ENCODE measurements around the gene ATG14. TPM values are rescaled to one million over a fixed set of nuclear protein-coding genes. Genes with fewer than 3 reads are reported as not detected.

Gene ATG14
- total RNA-seq, 1 donor from 2014 or later = 28.8 TPM

DNA sequence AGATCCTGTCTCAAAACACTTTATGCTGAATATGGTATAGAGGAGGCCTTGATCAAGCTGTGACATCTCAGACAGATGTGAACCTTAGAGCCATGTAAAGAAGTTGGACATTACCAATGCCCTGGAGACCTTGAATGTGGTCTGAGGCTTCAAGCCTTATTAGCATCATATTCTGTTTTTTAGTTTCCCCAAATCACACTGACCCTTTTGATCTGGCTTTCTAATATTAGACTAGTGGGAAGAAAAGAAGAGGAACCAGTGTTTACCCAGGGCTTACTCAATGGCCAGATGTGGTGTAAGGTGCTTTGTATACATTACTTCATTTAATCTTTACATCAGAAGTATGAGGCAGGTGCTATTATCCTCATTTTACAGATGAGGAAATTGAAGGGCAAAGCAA is 39.4 kb upstream of the ATG14 start:
- no peak overlapping the region for H2AFZ ChIP-seq (replicated peaks)
- no peak overlapping the region for H3K4me3 ChIP-seq
- DNase-seq (ENCODE audit: low spot score) = no peak
- no peak overlapping the region for H3K4me2 ChIP-seq
- no peaks in the 10 kb centered on the region for H4K20me1 ChIP-seq (ENCODE audit: low read depth)
- H3K27me3 ChIP-seq = no peaks in the 10 kb centered on the region
- H3K79me2 ChIP-seq (ENCODE audit: low read depth) = no peaks in the 10 kb centered on the region
- no peaks in the 10 kb centered on the region for H3K27me3 Mint-ChIP-seq (ENCODE audit: insufficient read depth, low read depth)
- H3K9me3 Mint-ChIP-seq = no peaks in the 10 kb centered on the region
- peaks cover 12% of the 10 kb centered on the region for H3K4me1 ChIP-seq
- H3K4me3 Mint-ChIP-seq = no peak overlapping the region
- no peaks in the 10 kb centered on the region for H3K9me3 ChIP-seq (ENCODE audit: low read depth)
- H3K36me3 Mint-ChIP-seq = peaks cover 1% of the 10 kb centered on the region
- no peaks in the 10 kb centered on the region for H3K36me3 ChIP-seq
- no peak overlapping the region for H3K27ac Mint-ChIP-seq
- H3K9ac ChIP-seq = no peak overlapping the region
- no peak overlapping the region for H3K27ac ChIP-seq
- peaks cover 34% of the 10 kb centered on the region for H3K4me1 Mint-ChIP-seq
- peaks cover 5% of the 10 kb centered on the region for H3F3A ChIP-seq (ENCODE audit: low read depth)
- no peak for TF ChIP-seq EZH2phosphoT487 (IDR thresholded peaks at IDR 0.05)
- TF ChIP-seq, protein P1, sequence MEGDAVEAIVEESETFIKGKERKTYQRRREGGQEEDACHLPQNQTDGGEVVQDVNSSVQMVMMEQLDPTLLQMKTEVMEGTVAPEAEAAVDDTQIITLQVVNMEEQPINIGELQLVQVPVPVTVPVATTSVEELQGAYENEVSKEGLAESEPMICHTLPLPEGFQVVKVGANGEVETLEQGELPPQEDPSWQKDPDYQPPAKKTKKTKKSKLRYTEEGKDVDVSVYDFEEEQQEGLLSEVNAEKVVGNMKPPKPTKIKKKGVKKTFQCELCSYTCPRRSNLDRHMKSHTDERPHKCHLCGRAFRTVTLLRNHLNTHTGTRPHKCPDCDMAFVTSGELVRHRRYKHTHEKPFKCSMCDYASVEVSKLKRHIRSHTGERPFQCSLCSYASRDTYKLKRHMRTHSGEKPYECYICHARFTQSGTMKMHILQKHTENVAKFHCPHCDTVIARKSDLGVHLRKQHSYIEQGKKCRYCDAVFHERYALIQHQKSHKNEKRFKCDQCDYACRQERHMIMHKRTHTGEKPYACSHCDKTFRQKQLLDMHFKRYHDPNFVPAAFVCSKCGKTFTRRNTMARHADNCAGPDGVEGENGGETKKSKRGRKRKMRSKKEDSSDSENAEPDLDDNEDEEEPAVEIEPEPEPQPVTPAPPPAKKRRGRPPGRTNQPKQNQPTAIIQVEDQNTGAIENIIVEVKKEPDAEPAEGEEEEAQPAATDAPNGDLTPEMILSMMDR (IDR thresholded peaks at IDR 0.05) = no peak
- TF ChIP-seq EZH2 (IDR thresholded peaks at IDR 0.05) = no peak

DNA sequence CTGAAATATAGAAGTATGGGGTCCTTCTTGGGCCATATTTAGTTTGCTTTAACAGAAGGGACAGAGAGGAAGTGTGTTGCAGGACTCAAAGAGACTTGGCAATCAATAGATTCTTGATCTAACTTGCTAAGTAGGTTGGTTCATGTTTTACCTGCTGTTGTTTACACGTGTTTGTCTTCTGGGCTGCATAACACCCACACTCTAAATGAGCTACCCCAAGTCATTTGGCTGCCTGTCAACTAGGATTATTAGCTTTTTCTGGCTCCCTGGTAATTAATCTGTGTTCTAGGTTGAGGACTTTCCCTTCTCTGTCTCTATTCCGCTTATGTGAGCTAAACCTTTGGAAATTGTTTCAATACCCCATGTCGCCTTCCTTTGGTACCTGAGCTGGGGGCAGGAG is 38.9 kb upstream of the ATG14 start:
- no peak overlapping the region for H3K4me3 Mint-ChIP-seq

DNA sequence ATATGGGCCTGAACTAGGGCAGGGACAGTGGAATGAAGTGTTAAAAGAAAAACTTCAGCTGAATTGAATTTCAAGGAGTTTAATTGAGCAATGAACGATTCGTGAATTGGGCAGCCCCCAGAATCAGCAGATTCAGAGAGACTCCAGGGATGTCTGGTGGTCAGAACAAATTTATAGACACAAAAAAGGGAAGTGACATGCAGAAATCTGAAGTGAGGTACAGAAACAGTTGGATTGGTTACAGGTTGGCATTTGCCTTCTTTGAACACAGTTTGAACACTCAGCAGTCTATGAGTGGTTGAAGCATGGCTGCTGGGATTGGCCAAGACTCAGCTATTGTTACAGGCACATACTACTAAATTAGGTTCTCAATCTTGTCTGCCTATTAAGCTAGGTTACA is 38.5 kb upstream of the ATG14 start:
- peaks cover 5% of the 10 kb centered on the region for H3F3A ChIP-seq (ENCODE audit: low read depth)
- no peaks in the 10 kb centered on the region for H3K27me3 Mint-ChIP-seq (ENCODE audit: insufficient read depth, low read depth)
- H2AFZ ChIP-seq (replicated peaks) = no peak overlapping the region
- H3K9me3 ChIP-seq (ENCODE audit: low read depth) = no peaks in the 10 kb centered on the region
- no peaks in the 10 kb centered on the region for H3K9me3 Mint-ChIP-seq
- no peak for DNase-seq (ENCODE audit: low spot score)
- no peaks in the 10 kb centered on the region for H3K27me3 ChIP-seq
- H3K9ac ChIP-seq = no peak overlapping the region
- no peak overlapping the region for H3K4me2 ChIP-seq
- H3K4me3 Mint-ChIP-seq = no peak overlapping the region
- no peaks in the 10 kb centered on the region for H3K36me3 Mint-ChIP-seq
- TF ChIP-seq, protein P1 (IDR thresholded peaks at IDR 0.05) = no peak
- no peak for TF ChIP-seq EZH2 (IDR thresholded peaks at IDR 0.05)
- TF ChIP-seq EZH2phosphoT487 (IDR thresholded peaks at IDR 0.05) = no peak
- no peaks in the 10 kb centered on the region for H3K79me2 ChIP-seq (ENCODE audit: low read depth)
- no peak overlapping the region for H3K4me3 ChIP-seq
- no peak overlapping the region for H3K27ac ChIP-seq
- H3K36me3 ChIP-seq = no peaks in the 10 kb centered on the region
- H3K4me1 Mint-ChIP-seq = peaks cover 31% of the 10 kb centered on the region
- H4K20me1 ChIP-seq (ENCODE audit: low read depth) = no peaks in the 10 kb centered on the region
- H3K4me1 ChIP-seq = peaks cover 12% of the 10 kb centered on the region
- no peak overlapping the region for H3K27ac Mint-ChIP-seq

More for the DNA sequence above, 38.9 kb upstream of the ATG14 start:
- no peaks in the 10 kb centered on the region for H3K27me3 ChIP-seq
- H3K4me1 ChIP-seq = peaks cover 12% of the 10 kb centered on the region
- no peak overlapping the region for H2AFZ ChIP-seq (replicated peaks)
- Mint-ChIP-seq H3K27ac (no peak overlapping the region), H3K9me3 (no peaks in the 10 kb centered on the region), H3K36me3 (peaks cover 1% of the 10 kb centered on the region), H3K4me1 (peaks cover 34% of the 10 kb centered on the region), H3K27me3 (ENCODE audit: insufficient read depth, low read depth) (no peaks in the 10 kb centered on the region)
- no peak overlapping the region for H3K27ac ChIP-seq
- no peak overlapping the region for H3K4me2 ChIP-seq
- no peaks in the 10 kb centered on the region for H3K36me3 ChIP-seq
- no peak for TF ChIP-seq EZH2phosphoT487 (IDR thresholded peaks at IDR 0.05)
- TF ChIP-seq EZH2 (IDR thresholded peaks at IDR 0.05) = no peak
- TF ChIP-seq, protein P1 (IDR thresholded peaks at IDR 0.05) = no peak
- no peaks in the 10 kb centered on the region for H3K79me2 ChIP-seq (ENCODE audit: low read depth)
- H3F3A ChIP-seq (ENCODE audit: low read depth) = peaks cover 5% of the 10 kb centered on the region
- DNase-seq (ENCODE audit: low spot score) = no peak
- no peaks in the 10 kb centered on the region for H4K20me1 ChIP-seq (ENCODE audit: low read depth)
- H3K9me3 ChIP-seq (ENCODE audit: low read depth) = no peaks in the 10 kb centered on the region
- H3K4me3 ChIP-seq = no peak overlapping the region
- no peak overlapping the region for H3K9ac ChIP-seq
